ENCODE data around the gene RPTOR.

RPTOR gene

DNA sequence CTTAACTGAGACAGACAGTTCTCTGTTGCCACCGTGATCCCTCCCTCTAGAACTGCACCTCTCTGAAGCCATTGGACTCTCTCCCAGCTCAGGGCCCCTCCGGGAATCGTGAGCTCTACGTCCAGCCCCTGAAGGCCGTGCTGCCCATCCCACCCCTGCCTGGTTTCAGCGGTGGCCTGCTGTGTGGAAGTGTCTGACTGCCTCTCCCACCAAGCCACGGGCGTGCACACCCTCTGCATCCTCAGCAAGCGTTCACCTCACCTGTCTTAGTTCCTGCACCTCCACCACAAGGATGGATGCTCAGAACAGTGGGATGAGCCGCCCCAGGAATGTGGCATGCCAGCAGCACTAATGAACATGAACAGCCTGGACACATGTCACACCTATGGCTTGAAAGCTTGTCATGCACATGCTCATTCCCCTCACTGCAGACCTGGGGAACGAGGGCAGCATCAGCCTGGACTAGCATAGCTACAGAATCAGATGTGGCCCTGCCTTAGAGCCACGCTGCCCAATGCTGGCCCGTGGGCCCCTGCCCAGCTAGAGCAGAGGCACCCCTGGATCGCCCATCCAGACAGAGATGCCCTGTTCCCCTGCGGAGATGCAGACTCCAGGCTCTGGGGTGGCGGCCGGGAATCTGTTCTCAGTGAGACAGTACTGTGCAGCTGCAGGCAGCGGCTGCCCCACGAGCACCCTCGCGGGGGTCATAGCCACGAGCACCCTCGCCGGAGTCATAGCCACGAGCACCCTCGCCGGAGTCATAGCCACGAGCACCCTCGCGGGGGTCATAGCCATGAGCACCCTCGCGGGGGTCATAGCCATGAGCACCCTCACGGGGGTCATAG, 373.3 kb downstream of the RPTOR start:
- Histone ChIP-seq H3K4me3 (ENCODE audit: low read length) (no peak overlapping the region), H3K9ac (ENCODE audit: low read length) (no peak overlapping the region), H3K4me1 (ENCODE audit: control insufficient read depth, insufficient read depth, low read length) (no peaks in the 10 kb centered on the region), H3K36me3 (ENCODE audit: control insufficient read depth, insufficient read depth, low read length, severe bottlenecking) (peaks cover 53% of the 10 kb centered on the region), H3K9me3 (ENCODE audit: control insufficient read depth, low read length) (no peaks in the 10 kb centered on the region), H3K27me3 (replicated peaks; ENCODE audit: control insufficient read depth, insufficient read depth, low read length) (no peaks in the 10 kb centered on the region)
- no peak for DNase-seq (ENCODE audit: low read depth)

- H3K9ac ChIP-seq (ENCODE audit: low read length) = no peak overlapping the region
- H3K9me3 ChIP-seq (ENCODE audit: control insufficient read depth, low read length) = no peaks in the 10 kb centered on the region
- H3K36me3 ChIP-seq (ENCODE audit: control insufficient read depth, insufficient read depth, low read length, severe bottlenecking) = peaks cover 56% of the 10 kb centered on the region
- DNase-seq (ENCODE audit: low read depth) = no peak
- no peak overlapping the region for H3K4me3 ChIP-seq (ENCODE audit: low read length)
- no peaks in the 10 kb centered on the region for H3K27me3 ChIP-seq (replicated peaks; ENCODE audit: control insufficient read depth, insufficient read depth, low read length)
- no peaks in the 10 kb centered on the region for H3K4me1 ChIP-seq (ENCODE audit: control insufficient read depth, insufficient read depth, low read length)
These were observed 374.1 kb downstream of the RPTOR start for GRCh38 chr17:80918731-80919130.

GRCh38 chr17:80919331-80920311, 375.0 kb downstream of the RPTOR start:
- H3K36me3 ChIP-seq (ENCODE audit: control insufficient read depth, insufficient read depth, low read length, severe bottlenecking) = peaks cover 60% of the 10 kb centered on the region
- H3K4me3 ChIP-seq (ENCODE audit: low read length) = no peak overlapping the region
- no peaks in the 10 kb centered on the region for H3K9me3 ChIP-seq (ENCODE audit: control insufficient read depth, low read length)
- H3K4me1 ChIP-seq (ENCODE audit: control insufficient read depth, insufficient read depth, low read length) = no peaks in the 10 kb centered on the region
- no peak for DNase-seq (ENCODE audit: low read depth)
- no peaks in the 10 kb centered on the region for H3K27me3 ChIP-seq (replicated peaks; ENCODE audit: control insufficient read depth, insufficient read depth, low read length)
- no peak overlapping the region for H3K9ac ChIP-seq (ENCODE audit: low read length)

DNA sequence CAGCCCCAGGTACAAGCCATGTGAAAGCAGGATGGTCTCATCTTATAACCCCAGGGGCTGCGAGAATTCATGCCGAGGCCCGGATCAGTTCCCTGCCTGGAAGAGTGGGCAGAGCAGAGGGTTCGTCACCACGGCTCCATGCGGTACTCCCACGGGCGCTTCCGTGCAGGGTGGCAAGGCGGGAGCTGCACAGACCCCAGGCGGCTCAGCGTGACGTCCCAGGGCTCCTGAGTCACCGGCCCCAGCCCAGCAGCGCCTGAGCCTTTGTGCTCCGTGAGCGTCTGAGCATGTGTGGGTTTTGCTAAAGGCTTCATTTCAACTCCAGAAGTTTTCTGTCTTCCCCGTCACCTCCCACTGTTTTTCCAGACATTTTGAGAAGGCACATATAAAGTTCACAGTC, 375.8 kb downstream of the RPTOR start:
- H3K4me3 ChIP-seq (ENCODE audit: low read length) = no peak overlapping the region
- no peak for DNase-seq (ENCODE audit: low read depth)
- H3K4me1 ChIP-seq (ENCODE audit: control insufficient read depth, insufficient read depth, low read length) = no peaks in the 10 kb centered on the region
- H3K9me3 ChIP-seq (ENCODE audit: control insufficient read depth, low read length) = no peaks in the 10 kb centered on the region
- peaks cover 67% of the 10 kb centered on the region for H3K36me3 ChIP-seq (ENCODE audit: control insufficient read depth, insufficient read depth, low read length, severe bottlenecking)
- H3K9ac ChIP-seq (ENCODE audit: low read length) = no peak overlapping the region
- H3K27me3 ChIP-seq (replicated peaks; ENCODE audit: control insufficient read depth, insufficient read depth, low read length) = no peaks in the 10 kb centered on the region

- no peak overlapping the region for H3K9ac ChIP-seq (ENCODE audit: low read length)
- no peaks in the 10 kb centered on the region for H3K27me3 ChIP-seq (replicated peaks; ENCODE audit: control insufficient read depth, insufficient read depth, low read length)
- no peak for DNase-seq (ENCODE audit: low read depth)
- H3K4me1 ChIP-seq (ENCODE audit: control insufficient read depth, insufficient read depth, low read length) = no peaks in the 10 kb centered on the region
- no peak overlapping the region for H3K4me3 ChIP-seq (ENCODE audit: low read length)
- peaks cover 72% of the 10 kb centered on the region for H3K36me3 ChIP-seq (ENCODE audit: control insufficient read depth, insufficient read depth, low read length, severe bottlenecking)
- H3K9me3 ChIP-seq (ENCODE audit: control insufficient read depth, low read length) = no peaks in the 10 kb centered on the region
These were observed 376.5 kb downstream of the RPTOR start for GRCh38 chr17:80921159-80921558.

GRCh38 chr17:80921741-80922579, 377.3 kb downstream of the RPTOR start:
- no peak overlapping the region for H3K4me3 ChIP-seq (ENCODE audit: low read length)
- no peaks in the 10 kb centered on the region for H3K27me3 ChIP-seq (replicated peaks; ENCODE audit: control insufficient read depth, insufficient read depth, low read length)
- H3K9ac ChIP-seq (ENCODE audit: low read length) = no peak overlapping the region
- H3K4me1 ChIP-seq (ENCODE audit: control insufficient read depth, insufficient read depth, low read length) = peaks cover 1% of the 10 kb centered on the region
- peaks cover 74% of the 10 kb centered on the region for H3K36me3 ChIP-seq (ENCODE audit: control insufficient read depth, insufficient read depth, low read length, severe bottlenecking)
- no peak for DNase-seq (ENCODE audit: low read depth)
- H3K9me3 ChIP-seq (ENCODE audit: control insufficient read depth, low read length) = no peaks in the 10 kb centered on the region

- Histone ChIP-seq H3K4me1 (ENCODE audit: control insufficient read depth, insufficient read depth, low read length) (peaks cover 7% of the 10 kb centered on the region), H3K9ac (ENCODE audit: low read length) (no peak overlapping the region), H3K36me3 (ENCODE audit: control insufficient read depth, insufficient read depth, low read length, severe bottlenecking) (peaks cover 71% of the 10 kb centered on the region), H3K4me3 (ENCODE audit: low read length) (no peak overlapping the region), H3K27me3 (replicated peaks; ENCODE audit: control insufficient read depth, insufficient read depth, low read length) (no peaks in the 10 kb centered on the region), H3K9me3 (ENCODE audit: control insufficient read depth, low read length) (no peaks in the 10 kb centered on the region)
- no peak for DNase-seq (ENCODE audit: low read depth)
These were observed 378.0 kb downstream of the RPTOR start for GRCh38 chr17:80922580-80923160.

GRCh38 chr17:80923211-80924110, 378.8 kb downstream of the RPTOR start:
- H3K4me1 ChIP-seq (ENCODE audit: control insufficient read depth, insufficient read depth, low read length) = peaks cover 7% of the 10 kb centered on the region
- H3K27me3 ChIP-seq (replicated peaks; ENCODE audit: control insufficient read depth, insufficient read depth, low read length) = no peaks in the 10 kb centered on the region
- DNase-seq (ENCODE audit: low read depth) = no peak
- H3K36me3 ChIP-seq (ENCODE audit: control insufficient read depth, insufficient read depth, low read length, severe bottlenecking) = peaks cover 69% of the 10 kb centered on the region
- no peak overlapping the region for H3K9ac ChIP-seq (ENCODE audit: low read length)
- H3K9me3 ChIP-seq (ENCODE audit: control insufficient read depth, low read length) = no peaks in the 10 kb centered on the region
- no peak overlapping the region for H3K4me3 ChIP-seq (ENCODE audit: low read length)

DNA sequence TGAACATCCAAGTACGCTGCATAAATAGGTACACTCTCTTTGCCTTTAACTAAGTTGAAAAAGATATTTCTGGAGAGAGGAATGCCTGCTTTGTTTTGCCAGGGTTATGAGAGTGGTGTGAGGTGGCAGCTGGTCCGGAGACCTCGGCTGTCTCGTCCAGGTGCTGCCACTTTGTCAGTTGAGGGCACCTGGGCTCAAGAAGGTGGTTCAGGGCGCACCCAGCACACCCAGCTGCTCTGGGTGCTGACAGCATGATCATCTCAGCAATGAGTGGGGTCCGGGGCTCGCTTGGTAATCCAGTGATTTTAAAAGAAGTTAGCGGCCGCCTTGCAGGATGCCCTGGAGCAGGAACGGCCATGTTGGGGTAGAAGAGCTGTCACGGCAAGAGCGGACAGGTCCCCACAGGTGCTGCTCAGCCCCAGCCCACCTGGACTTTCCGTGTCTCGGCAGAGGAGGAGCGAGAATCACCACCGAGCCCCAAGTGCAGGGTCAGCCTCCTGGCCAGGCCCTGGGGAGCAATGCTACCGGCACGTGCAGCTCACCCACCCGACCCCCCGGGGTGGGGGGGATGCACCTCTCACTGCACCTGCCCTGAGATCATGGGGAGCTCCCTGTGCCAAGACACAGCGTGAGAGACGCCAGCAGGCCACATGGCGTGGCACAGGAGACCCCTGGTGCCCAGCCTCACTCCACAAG, 379.6 kb downstream of the RPTOR start:
- H3K27me3 ChIP-seq (replicated peaks; ENCODE audit: control insufficient read depth, insufficient read depth, low read length) = no peaks in the 10 kb centered on the region
- no peak for DNase-seq (ENCODE audit: low read depth)
- no peaks in the 10 kb centered on the region for H3K9me3 ChIP-seq (ENCODE audit: control insufficient read depth, low read length)
- peaks cover 7% of the 10 kb centered on the region for H3K4me1 ChIP-seq (ENCODE audit: control insufficient read depth, insufficient read depth, low read length)
- H3K9ac ChIP-seq (ENCODE audit: low read length) = no peak overlapping the region
- peaks cover 67% of the 10 kb centered on the region for H3K36me3 ChIP-seq (ENCODE audit: control insufficient read depth, insufficient read depth, low read length, severe bottlenecking)
- no peak overlapping the region for H3K4me3 ChIP-seq (ENCODE audit: low read length)

Data from adipocyte (in vitro differentiated cells).